Superior temporal gyrus (tissue), 1 donor: ENCODE measurements around the gene GRAP2.
"Not testable (repeated sequence)": the region's sequence is repeated elsewhere in the genome, so short reads cannot be mapped to it uniquely, and the experiment has no call there.

ENCODE experiments used
- DNase-seq: peaks from one replicate; pipeline ENCODE4 v3.0.0-alpha.2; 2016; ENCODE audit errors: extremely low spot score

GRAP2 gene

DNA sequence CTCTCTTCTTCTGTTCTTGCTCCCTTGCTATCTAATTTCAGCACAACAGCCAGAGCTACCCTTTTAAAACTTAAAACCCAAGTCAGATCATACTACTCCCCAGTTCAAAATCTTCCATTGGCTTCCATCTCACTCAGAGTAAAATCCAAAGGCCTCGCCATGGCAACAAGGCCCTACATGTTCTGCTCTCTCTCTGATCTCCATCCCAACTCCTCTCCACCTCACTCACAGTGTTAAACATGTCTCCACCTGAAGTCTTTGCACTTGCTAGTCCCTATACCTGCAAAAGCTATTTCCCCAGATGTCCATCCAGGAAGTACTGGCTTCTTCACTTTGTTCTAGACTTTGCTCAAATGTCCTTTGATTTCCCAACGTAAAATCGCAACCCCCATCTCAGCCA is 3.0 kb upstream of the GRAP2 start:
- no peak for DNase-seq

- DNase-seq: no peak
Observed at GRCh38 chr22:39898997-39899396, 1.9 kb upstream of the GRAP2 start.

- DNase-seq: no peak
Observed at GRCh38 chr22:39901565-39902146, 772 bp downstream of the GRAP2 start.

DNA sequence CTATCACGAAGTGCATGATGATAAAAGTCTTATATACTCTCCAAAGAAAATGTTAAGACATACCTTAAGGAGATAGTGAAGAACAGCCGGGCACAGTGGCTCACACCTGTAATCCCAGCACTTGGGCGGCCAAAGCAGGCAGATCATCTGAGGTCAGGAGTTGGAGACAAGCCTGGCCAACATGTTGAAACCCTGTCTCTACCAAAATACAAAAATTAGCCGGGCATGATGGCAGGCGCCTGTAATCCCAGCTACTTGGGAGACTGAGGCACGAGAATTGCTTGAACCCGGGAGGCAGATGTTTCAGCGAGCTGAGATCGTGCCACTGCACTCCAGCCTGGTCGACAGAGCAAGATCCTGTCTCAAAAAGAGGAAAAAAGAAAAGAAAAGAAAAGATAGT is 3.1 kb downstream of the GRAP2 start:
- DNase-seq: not testable (repeated sequence)

DNA sequence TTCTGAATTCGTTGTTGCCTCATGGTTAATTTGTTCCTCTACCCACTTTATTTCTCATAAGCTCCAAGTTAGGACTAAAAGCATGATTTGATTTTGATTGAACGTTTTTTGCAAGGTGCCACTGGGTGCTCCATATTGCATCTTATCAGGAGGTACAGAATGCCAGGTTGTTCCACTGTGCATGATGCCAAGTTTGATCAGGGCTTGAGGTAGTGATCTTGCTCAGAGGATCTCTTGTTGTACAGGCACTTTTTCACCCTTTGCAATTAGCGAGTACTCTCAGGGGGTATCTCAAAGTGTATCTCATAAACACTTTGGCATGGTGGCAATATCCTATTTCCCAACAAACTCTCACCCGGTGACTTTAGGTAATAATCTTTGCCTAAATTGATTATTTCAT is 4.0 kb downstream of the GRAP2 start:
- DNase-seq: no peak

DNA sequence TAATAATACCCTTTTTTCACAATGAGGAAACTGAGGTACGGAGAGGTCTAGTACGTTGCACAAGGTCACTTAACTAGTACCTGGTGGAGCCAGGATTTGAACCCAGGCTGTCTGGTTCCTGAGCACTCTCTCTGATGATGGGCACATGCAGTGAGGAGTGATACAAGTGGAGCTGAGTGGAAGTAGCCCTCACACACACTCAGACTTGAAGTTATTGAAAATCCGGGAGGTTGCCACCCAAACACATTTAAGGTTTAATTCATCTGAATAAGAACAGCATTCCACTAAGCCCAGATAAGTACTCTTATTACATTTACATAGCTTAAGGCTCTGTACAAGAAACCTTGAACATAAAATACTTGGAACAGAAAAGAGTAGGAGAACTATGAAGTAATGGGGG is 4.8 kb downstream of the GRAP2 start:
- no peak for DNase-seq

- DNase-seq: no peak
Observed at GRCh38 chr22:39906207-39906606, 5.3 kb downstream of the GRAP2 start.

DNA sequence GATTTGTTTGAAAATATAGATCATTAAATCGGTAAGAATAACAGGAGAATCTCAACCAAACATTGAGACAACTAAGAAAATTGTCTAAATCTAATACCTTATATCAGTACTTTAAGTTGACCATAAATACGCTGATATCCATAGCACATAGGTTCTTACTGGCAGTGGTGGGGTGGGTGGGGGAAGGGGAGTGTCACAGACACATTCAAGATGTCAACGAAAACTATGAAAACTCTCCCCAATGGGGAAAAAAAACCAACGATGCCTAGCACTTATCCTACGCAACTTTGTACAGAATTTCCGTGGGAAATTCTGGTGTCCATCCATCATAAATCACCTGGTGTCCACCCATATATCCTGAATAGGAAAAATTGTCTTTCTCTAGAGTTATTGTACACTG is 6.2 kb downstream of the GRAP2 start:
- DNase-seq: no peak

DNA sequence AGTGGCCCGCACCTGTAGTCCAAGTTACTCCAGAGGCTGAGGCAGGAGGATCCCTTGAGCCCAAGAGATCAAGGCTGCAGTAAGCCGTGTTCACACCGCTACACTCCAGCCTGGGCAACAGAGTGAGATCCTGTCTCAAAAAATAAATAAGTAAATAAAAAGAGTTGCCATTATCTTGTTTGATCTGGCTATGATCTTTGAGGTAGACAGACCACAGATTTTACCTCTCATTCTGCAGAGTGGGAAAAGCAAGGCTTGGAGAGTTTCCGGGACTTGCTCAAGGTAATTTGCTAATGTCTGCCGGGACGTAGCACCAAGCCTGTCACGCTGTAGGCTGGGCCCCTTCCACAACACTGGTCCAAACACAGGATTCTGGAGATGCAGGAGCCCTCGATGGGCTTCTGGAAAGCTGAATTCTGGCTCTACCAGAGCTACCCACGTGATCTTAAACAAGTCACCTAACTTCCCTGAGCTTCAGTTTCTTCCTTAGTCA is 6.8 kb downstream of the GRAP2 start:
- no peak for DNase-seq

DNA sequence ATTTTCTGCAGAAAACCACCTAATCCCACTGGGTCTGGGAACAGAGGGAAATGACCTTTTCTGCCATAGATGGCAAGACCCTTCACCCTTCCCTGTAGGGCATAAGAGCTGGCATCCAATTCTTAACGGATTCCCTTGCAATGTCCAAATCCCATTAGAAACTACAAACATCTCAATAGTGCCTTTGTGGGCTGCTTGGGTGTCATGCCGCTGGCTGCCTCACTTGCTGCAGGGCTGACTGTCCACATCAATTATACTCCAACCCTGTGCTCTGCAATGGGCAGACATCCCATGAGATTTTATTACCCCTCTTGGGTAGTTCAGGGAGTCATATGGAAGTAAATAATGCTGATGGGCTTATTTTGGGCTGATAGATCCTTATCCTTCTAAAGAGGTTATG is 7.3 kb downstream of the GRAP2 start:
- no peak for DNase-seq

- no peak for DNase-seq
Observed at GRCh38 chr22:39908737-39909136, 7.9 kb downstream of the GRAP2 start.

GRCh38 chr22:39910876-39911613 is 10.2 kb downstream of the GRAP2 start:
- no peak for DNase-seq

DNA sequence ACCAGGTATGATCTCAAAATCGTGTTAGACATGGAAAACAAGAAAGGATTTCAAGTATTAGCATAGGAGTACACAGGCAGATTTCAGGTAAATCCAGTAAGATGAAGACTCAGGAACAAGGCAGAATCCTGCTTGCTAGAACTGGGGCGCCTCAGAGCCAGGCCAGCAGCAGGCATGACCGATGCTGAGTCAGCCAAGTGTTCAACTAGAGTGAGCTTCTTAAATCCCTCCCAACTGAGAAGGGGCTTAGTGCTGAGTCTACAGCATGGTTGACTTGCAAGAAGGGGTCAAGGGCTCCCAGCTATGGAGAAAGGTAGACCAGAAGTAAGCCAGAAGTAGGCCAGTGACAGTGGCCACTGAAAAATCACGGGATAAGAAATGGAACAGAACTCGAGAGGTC is 12.4 kb downstream of the GRAP2 start:
- DNase-seq: no peak

DNA sequence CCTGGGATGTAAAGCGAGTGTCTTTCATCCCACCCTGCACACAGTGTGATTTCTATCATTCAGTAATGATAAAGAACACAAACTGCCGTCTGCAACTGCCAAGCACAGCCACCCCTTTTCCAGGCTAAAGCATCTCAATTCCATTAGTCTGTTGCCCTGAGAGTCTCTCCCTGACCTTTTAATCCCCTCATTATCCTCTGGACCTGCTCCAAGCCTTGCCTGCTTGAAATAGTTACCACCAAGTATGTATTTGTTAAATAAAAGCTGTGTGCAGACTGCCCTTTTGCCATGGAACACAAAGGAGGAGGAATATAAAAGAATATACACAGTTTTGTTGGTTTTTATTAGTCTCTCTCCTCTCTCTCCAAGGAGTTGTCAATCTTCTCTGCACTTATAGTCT is 13.0 kb downstream of the GRAP2 start:
- DNase-seq: no peak

DNA sequence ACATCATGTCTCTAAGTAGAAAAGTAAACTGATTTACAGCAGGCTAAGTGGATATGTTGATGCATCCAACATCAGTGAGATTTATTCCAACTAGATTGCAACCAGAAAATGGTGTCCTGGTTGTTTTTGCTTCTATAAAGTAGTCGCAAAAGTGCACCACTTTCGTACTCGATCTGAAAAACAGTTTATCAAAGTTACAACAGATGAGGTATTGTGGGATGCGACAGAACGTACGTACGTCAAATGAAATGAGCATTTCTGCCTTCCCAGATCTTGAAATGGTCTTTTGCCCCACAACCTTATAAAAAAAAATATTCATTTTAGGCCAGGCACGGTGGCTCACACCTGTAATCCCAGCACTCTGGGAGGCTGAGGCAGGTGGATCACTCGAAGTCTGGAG is 13.7 kb downstream of the GRAP2 start:
- no peak for DNase-seq

DNA sequence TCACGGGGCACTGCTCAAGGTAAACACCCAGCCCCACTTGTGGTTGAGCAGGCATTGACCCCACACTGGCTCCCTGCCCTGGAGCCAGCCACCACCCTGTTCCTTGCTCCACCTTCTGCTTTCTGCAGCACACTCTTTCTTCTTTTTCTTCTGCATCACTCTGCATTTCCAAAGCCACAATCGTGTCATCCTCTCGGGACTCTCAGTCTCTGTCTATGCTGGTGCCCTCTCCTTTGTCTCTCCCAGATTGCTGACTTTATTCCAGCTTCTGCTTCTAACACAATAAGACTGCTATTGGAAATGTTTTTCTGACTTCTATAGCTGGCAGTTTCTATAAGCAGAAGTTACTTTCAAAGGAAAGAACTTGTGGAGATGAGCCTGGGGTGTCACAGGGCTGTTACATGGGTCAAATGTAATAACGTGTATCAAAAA is 14.4 kb downstream of the GRAP2 start:
- no peak for DNase-seq

DNA sequence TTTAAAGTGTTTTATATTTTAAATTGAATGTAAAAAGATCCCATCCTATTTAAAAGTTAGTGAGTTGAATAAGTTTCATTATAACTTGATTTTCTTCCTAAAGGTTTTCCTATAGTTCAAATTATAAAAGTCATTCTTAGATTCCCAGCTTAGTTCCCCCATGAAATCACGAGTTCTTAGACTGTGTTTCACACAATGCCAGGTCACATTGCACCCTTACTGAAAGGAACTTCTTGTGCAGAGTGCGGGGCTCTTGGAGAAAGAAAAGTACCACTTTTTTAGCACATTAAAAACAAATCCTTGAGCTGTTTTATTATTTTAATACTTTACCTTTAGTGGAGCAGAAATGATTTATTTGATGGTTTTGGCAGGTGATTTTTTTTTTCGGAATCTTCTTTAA is 15.6 kb downstream of the GRAP2 start:
- no peak for DNase-seq

DNA sequence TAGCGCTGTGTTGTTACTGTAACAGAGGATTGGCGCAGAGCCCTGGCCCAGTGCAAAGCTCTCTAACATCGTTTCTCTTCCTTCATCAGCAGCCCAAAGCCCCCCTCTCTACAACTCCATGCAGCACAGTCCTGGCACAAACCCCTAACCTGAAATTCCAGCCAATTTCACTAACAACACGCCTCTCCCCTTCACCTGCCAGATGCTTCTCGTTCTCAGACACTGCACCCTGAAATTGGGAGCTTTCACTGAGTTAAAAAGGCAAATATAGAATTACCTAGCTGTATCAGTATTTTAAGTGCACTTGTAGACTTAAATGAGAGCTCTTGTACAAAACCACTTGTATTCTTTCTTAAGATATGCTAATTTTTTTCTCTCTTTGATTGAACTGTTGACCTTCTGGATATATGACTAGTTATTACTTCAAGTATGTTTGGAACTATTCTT is 16.3 kb downstream of the GRAP2 start:
- DNase-seq: no peak

GRCh38 chr22:39917776-39918495 is 17.1 kb downstream of the GRAP2 start:
- no peak for DNase-seq

GRCh38 chr22:39920134-39920743 is 19.4 kb downstream of the GRAP2 start:
- no peak for DNase-seq

GRCh38 chr22:39923696-39924095 is 22.8 kb downstream of the GRAP2 start:
- no peak for DNase-seq

DNA sequence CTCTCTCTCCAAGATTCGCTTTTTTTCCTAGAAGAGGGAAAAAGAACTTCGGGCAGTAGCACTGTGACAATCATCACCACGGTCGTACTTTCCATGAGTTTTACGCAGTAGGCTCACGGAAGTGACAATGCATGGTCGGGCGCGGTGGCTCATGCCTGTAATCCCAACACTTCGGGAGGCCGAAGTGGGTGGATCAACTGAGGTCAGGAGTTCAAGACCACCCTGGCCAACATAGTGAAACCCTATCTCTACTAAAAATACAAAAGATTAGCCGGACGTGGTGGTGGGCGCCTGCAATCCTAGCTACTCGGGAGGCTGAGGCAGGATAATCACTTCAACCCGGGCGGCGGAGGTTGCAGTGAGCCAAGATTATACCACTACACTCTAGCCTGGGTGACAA is 23.4 kb downstream of the GRAP2 start:
- no peak for DNase-seq
